Measurements from ENCODE around the gene RGS6.

The RGS6 gene

DNA sequence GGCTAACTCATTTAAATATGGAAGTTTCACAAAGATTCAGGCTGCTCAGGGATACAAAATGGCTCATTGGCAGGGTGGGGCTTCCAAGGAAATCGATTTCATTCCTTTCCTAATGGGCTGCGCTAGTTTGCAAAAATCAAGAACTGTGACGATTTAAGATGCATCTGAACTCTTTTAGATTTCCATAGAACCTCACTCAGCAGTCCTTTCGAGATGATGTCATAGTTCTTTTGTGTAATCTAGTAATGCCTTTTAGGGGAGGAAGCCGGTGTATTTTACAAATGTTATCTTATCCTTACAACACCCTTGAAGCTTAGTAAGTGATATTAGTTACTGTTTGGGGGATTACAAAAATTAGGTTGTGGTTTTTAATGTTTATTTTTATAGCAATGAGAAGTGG lies 239.8 kb downstream of the RGS6 start:
- no peak for DNase-seq

DNA sequence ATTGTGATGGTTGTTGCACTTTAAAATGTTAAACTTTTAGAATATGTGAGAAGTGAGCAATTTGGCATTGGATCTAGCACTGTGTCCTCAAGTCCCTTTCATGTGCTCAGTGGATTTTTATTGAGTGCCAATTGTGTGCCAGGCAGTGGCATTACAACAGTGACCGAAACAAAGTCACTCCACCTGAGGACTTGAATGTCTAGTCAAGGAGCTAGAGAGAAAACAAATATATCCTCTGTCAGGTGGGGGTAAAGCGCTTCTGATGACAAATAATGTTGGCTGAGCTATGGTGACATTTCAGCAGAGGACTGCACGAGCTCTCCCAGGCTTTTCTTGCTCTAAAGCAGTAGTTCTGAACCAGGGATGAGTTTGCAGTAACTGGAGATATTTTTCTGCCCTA lies 240.4 kb downstream of the RGS6 start:
- no peak for DNase-seq

DNA sequence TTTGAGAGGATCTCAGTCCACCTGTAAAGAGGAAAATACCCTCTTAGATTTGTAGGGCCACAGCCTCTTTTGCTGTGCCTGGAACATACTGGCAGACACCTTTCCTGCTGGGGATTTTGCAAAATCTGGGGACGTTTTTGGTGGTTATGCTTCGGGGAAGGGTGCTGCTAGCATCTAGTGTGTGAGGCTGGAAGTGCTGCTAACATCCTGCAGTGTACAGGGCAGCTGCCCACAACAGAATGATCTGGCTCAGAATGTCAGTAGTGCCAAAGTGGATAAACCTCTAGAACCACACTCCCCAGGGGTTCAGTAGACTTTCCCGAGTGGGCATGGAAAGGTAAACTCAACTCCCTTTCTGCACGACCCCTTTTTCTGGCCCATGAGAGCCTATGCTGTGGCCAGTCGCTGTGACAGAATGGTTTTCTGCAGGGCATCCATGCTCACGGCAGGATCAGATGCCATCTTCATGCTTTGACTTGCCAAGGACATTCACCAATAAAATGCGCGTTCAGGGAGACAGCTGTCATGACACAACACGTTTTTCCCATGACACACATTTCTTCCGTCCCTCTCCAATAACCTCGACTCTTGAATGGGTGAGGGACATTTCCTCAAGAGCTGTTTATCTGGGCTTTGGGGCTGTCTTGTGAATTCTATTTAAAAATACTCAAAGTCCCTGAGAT lies 240.9 kb downstream of the RGS6 start:
- DNase-seq, result no peak

DNA sequence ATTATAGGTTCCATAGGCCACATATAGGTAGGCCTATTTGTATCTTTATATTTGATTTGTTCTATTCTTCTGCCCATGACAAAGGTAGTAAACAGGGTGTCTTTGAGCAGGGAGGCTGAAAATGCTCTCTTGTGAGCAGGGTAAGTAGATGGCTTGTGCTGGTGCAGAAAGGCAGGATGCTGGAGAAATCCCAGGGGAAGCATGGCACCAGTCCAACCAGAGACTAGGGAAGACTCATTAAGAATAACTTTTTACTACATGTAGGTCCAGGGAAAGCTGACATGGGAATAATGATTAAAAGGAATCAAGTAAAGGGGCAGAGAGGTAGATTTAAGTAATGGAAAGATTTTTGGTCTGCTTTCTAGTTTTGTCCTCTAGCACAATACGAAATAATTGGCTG lies 245.0 kb downstream of the RGS6 start:
- no peak for DNase-seq

DNA sequence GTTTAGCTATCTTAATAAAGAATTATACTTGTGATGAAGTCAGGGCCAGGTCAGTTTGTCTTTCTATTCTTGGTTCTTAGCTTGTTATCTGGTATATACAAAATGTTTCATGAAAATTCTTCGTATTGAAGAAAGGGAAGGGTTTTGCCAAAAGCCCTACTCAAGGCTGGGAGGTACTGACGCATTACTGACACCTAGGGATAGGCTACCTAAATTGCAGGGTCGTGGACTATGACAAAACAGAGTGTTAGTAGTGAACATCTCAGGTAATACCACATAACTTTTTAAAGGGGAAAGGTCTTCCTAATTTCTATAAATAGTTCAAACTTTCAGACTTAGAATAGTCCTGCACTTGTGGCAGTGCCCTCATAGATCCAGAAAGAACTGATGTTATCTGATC lies 246.3 kb downstream of the RGS6 start:
- DNase-seq, result no peak

DNA sequence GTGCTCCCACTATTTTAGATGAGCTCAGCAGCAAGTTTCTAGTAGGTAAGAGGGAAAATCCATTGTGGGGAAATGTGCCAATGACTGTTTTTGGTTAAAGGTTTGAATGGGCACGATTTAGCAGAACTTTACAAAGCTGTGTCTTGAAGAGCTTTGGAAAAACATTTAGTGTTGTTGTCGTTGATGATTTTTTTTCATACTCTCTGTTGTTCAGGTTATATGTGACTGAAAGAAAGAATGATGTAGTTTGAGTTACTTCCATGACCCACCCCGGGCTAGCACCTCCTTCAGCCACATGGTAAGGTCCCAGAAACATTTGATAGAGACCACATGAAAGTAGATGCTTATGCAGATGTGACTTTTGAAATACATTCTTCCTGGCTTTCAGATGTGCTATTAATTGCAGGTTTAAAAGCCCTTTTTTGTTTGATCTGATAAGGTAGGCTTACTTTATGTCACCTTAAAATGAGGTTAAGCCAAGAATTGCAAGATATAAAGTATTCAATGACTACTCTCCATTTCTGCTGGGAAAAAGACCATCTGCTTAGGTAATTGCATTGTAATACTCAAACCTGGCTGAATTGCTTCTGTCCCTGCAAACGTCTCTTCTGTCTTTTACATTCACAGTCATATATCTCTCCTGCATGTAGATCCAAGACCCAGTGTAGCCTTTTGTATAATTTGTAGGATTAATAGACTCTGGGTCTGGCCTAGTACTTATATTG lies 250.6 kb downstream of the RGS6 start:
- DNase-seq, result no peak

DNA sequence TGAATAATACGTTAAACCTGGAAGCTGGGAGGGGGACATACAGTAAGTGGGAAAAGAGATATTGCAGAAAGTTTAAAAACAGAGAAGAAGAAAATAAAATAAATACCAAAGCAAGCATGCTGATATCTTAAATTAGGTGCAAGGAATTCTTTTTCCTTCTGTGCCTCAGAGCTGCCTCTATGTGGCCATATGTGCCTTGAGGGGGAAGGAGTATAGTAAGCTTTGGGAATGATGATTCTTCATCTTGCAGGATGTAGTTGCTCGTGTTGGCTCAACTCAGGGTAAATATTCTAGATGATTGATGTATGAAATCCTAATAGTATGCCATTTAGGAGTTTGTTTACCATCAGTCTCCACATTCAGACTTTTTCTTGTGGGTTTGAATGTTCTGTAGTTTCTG lies 251.4 kb downstream of the RGS6 start:
- no peak for DNase-seq

DNA sequence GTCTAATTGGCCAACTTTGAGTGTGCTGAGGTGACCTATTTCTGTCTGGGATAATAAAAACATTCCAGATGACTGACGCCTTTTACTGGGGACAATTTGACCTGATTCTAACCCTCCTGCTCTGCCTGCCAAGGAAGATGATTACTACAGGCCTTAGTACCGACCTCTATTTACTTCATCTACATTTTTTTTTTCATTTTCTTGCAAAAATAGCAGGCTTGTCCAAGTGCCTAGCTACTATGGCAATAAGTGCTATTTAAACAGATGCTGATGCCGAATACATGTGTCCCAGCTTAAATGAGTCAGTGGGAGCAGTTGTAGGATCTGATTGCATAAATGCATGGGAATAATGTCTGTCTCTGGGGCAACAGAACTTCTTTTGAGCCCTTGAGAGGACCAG lies 254.3 kb downstream of the RGS6 start:
- no peak for DNase-seq

DNA sequence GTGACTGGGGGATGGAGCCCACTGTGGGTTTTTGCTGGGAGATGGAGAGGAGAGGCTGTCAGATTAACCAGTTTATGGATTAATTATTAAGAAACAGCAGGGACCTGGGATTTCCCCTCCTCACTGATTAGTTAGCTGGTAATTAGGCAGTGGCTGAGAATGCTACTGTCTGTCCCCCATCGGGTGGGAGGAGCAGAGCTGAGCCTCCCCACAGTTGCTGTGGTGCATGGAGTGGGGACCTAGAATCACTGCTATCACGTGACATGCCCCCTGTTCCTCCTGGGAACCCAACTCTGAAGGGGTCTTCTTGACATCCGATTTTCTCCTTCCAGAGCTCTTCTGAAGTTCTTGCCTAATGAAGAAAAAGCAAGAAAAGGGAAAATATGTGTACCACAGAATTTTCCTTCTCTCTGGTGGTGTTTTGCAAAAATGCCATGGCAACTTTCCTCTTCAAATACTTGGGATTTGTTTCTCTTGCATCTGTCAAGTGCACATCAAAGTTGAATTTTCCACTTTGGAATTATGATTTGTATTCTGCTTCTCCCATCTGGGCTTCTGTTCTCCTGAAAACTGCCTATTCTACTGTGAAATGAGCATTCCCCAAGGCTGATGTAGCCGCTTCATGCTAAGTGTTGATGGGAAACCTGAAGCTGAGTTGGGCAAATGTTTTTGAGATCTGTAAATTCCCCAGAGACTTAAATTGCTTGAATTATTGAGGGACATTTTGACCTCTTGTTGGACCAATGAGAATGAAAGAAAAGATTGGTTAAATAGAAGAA lies 264.2 kb downstream of the RGS6 start:
- no peak for DNase-seq

DNA sequence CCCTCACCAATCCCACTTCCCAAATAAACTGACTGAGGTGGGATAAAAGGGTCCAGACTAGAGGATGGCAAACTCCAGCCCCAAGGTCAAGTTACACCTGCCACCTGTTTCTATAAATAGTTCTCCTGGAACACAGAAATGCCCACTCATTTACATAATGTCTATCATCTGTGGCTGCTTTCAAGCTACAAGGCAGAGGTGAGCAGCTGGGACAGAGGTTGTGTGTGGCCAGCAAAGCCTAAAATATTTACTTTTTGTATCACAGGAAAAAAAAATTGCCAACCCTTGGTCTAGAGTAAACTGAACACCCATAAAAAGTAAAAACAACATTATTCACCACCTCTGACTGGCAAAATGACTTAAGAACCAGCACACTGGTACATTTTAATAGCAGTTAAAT lies 269.4 kb downstream of the RGS6 start:
- DNase-seq, result no peak

DNA sequence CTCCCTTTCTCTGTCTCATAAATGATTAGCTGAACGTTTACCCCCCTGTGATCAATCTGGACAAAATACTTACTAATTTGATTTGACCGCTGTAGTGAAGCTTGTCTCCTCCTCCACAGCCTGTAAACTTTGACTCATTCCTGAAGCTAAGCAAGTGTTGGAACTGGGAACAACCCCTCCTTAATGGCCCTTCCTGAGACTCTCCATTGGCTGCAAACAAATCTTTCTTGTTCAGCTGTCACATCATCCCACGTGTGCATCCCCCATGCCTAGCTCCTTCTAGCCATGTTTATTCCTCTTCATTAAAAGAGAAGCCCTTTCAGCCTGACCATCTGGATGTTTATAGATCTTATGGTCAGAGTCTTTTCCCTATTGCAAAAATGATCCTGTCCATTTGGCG lies 281.2 kb downstream of the RGS6 start:
- no peak for DNase-seq

DNA sequence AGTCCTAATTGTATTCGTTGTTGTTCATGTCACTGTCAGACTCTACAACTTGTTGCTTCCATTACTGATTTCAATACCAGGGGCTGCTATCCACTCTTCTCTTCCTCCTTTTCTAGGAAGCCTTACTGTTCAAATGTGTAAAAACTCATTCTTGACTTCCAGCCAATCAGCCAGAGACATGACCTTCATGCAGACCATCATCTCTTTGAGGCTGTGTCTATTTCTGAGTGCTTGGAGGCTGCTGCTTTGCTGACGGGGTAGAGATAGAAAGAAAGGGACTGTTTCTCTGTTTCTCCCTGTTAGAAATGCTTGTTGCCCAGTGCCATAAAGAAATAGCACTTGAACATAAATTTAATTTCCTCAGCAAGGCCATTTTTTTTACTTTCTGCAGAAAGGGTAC lies 282.9 kb downstream of the RGS6 start:
- no peak for DNase-seq

DNA sequence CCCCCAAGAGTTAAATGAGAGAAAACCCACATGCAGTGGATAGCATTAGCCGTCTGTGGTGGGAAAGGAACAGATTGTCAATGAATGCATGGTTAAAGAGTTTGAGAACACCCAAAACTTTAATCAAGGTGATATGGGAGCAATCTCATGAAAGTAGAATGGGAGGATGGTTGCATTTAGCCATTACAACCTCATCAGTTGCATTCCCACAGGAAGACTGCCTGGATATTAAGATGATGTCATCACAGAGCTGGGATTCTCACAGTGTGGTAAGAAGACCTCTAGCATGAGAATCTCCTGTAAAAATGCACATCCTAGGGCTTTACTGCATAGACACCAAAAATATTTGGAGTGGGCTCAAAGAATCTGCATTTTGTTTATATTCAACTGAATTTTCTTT lies 284.9 kb downstream of the RGS6 start:
- no peak for DNase-seq

DNA sequence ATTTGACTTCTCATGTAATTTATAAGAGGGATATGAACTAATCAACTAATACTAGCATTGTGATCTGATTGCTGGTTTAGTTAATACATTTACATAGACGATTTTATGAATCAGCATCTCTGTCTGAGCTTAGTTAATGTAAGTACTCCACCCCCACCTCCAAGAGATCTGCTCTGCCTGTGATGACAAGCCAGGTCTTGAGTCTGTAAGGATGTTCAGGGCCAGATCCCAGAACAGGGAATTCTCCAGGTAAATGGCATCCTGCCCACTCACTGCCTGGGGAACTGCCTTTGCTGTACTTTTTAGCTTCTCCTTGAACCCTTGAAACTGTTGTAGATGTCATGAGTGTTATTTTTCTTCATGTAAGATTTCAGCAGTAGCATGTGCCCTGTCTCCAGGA lies 289.8 kb downstream of the RGS6 start:
- DNase-seq, result no peak

DNA sequence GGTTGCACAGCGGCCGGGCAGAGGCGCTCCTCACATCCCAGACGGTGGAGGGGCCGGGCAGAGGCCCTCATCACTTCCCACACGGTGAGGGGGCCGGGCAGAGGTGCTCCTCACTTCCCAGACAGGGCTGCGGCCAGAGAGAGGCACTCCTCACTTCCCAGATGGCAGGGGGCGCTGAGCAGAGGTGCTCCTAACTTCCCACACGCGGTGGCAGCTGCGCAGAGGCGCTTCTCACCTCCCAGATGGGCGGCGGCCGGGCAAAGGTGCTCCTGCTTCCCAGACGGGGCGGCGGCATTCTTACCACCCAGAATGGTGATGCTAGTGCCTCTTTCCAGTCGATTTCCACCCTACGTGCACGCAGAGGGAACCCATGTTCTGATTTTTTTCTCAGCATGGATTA lies 304.4 kb downstream of the RGS6 start:
- DNase-seq, result no peak

DNA sequence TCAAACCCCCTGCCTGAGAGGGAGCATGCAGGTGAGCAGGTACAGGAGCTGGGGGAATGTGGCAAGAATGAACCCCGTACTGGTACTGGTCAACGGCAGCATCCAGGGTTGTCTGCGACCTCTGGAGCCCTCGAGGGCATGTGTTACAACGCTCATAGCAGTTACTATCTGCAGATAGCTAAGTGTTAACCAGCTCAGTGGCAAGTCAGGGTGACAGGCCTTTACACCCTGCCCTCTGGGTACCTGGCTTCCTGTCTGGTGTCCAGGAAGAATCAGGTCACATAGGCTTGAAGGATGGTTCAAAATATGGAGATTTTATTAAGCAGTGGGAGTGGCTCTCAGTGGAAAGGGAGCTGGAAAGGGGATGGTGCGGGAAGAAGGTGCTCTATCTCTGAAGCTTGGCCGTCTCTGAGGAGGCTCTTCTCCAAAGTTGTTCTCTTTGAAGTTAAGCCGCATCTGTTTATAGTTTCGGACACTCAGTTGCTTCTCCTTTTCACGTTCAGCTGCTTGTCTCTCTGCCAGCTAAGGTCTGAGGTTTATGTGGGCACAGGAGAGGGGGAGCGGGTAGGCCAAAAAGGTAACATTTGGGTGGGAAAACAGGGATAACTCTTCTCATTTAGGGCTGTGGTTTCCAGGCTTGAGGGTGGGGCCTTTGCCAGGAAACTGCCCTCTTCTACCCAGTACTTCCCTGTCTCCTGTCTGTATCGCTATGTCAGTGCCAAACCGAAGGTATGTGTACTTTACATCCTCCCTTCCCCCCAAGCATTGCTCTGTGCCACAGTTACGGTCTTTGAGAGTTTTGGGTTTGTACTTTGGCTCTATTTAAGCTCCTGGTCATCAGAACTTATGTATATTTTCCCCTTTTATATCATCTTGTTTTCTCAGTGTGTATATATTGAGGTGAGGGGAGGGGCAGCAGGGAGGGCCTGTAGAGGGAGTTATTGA lies 305.8 kb downstream of the RGS6 start:
- DNase-seq, result no peak

DNA sequence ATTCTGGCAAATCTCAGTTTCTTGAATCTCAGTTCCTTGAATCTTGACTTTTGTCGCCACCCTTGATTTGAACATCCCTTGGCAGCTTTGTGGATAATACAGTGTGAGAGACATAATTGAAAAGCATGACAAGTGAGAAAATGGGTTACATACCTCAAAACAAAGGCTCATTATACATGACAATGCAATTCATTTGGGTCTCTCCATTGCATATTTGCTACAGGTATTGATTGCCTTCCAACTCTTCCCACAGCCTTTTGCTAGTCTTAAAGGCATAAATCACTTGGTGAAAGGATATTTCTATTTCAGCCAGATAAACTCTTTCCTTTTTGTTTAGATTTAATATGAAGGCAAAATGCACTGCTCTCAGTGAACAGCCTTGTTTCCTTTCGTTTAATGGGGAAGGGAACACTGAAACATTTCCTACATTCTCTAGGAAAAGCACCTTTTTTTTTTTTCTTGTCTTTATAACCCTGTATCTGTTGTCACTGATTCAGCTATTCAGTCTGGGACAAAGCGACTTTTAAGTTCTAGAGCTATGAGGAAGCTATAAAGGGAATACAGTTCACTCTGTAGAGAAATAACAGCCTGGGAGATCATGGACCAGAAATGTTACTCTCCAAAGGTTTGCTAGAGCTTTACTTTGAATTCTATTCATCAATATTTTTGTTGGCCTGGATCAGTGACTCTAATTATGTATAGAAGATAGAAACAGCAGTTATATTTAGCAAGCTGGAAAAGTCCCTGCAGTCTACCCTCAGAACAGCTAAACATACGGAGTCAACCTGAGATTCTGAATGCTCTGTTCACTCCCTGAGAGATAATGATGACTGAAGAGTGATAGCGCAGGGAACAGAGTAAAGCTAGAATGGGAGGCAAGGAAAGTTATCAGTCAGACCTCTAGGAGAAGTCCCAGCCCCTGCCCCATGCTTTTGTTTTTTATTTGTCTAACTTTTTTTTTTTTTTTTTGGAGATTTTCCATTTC lies 311.4 kb downstream of the RGS6 start:
- no peak for DNase-seq

DNA sequence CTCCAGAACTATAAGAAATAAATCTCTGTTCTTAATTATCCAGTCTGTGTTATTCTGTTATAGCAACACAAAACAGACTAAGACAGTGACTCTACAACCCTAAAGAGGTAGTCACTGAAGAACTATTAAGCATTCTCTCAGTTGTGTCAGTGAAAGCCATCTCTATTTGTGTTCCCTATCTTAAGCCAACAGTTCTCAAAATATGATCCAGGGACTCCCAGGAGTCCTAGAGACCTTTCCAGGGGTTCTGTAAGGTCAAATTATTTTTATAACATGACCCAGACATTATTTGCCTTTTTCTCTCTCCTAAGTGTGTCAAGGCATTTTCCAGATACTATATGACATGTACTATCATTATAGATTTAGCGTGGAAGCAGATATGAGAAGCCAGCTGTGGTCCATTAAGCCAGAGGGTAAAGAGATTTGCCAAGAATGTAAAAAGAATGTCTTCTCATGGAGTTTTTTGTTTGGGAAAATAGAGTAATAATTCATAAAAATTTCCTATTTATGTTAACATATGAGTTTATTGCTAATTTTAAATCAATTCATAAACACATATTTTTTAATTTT lies 315.8 kb downstream of the RGS6 start:
- no peak for DNase-seq

DNA sequence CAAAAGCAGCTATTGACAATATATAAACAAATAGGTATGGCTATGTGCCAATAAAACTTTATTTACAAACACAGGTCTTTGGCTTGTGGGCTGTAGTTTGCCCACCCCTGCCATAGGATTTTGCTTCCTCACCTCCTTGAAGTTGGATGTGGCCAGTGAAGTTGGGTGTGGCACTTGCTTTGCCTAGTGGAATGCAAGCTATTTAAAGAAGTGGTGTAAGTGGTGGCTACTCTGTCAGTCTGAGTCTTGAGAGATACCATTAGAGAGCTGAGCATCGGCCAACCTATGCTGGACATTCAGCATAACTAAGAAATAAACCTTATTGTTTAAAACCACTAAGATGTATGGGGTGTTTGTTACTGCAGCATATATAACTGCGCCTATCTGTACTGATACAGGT lies 321.3 kb downstream of the RGS6 start:
- no peak for DNase-seq

DNA sequence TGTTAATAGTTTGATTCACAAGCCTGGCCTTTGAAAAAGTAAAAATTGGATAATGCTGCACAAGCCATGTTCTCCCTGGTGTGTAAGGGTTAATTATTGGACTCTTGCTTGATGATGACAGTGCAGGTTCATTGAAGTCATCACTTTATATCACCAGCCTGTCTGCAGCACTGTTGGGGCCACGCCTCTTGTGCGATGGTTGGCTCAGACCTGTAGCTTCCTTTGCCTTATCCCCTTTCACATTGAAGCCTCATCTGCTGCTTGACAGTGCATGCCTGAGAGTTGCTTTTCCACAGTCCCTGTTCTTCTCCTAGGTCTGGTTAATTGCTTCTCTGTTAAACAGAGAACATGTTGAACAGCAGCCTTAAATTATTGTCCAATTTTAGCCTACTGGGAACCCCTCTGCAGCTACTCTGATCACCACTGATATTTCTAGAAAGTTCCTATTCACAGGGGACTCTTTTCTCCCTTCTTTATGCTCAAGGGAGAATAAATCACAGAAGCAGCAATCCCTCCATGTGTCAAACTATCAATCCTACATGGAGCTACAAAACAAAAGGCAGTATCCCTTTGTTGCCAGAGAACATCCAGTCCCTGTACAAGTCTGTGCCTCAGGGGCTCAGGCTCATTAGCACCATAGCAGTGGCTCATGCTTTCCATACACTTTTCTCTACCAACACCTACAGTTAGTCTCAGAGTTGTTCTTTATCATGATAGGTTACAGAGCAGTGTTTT lies 322.1 kb downstream of the RGS6 start:
- DNase-seq, result no peak
